ENCODE results near the gene BIN1. TPM values are rescaled to one million over a fixed set of nuclear protein-coding genes. Genes with fewer than 3 reads are reported as not detected.

The BIN1 gene
- total RNA-seq, 4 donors from 2014 or later = 36.1 to 101 (median 53.9) TPM

GRCh38 chr2:127022817-127023216 lies 84.1 kb downstream of the BIN1 start:
- TF ChIP-seq POLR2AphosphoS5 (IDR thresholded peaks at IDR 0.05) (no peak), EP300 (IDR thresholded peaks at IDR 0.05) (no peak), POLR2A (IDR thresholded peaks at IDR 0.05) (no peak), CTCF (IDR thresholded peaks at IDR 0.05) (no peak)
- no peaks in the 10 kb centered on the region for H3K27me3 ChIP-seq
- H3K27ac ChIP-seq = no peak overlapping the region
- 92 to 100% methylated on average over 4 to 10 of the region's 10 CpGs for WGBS, 2 donors (ENCODE audit: low coverage in 1 of 2)
- ATAC-seq = no peak
- H3K4me3 ChIP-seq = no peak overlapping the region
- peaks cover 0 to 7% (median 0%) of the 10 kb centered on the region in 3 donors for H3K9me3 ChIP-seq
- peaks cover 0 to 22% (median 13%) of the 10 kb centered on the region in 3 donors for H3K4me1 ChIP-seq
- no peaks in the 10 kb centered on the region for H3K36me3 ChIP-seq

GRCh38 chr2:127020536-127020935 lies 86.4 kb downstream of the BIN1 start:
- Histone ChIP-seq H3K27me3 (peaks cover 8% of the 10 kb centered on the region), H3K36me3 (no peaks in the 10 kb centered on the region), H3K4me1 (peaks cover 0 to 12% (median 8%) of the 10 kb centered on the region in 3 donors), H3K4me3 (no peak overlapping the region), H3K9me3 (peaks cover 0 to 7% (median 0%) of the 10 kb centered on the region in 3 donors), H3K27ac (no peak overlapping the region)
- TF ChIP-seq EP300 (IDR thresholded peaks at IDR 0.05) = no peak
- TF ChIP-seq CTCF (IDR thresholded peaks at IDR 0.05) = no peak
- ATAC-seq = no peak
- WGBS, 2 donors (ENCODE audit: low coverage in 1 of 2) = 83 to 100% methylated on average over 1 to 2 of the region's 3 CpGs

GRCh38 chr2:127017548-127017947 lies 89.4 kb downstream of the BIN1 start:
- H3K9me3 ChIP-seq = no peaks in the 10 kb centered on the region
- H3K4me3 ChIP-seq = no peak overlapping the region
- H3K4me1 ChIP-seq = no peaks in the 10 kb centered on the region
- no peaks in the 10 kb centered on the region for H3K36me3 ChIP-seq
- TF ChIP-seq POLR2AphosphoS5 (IDR thresholded peaks at IDR 0.05) (no peak), POLR2A (IDR thresholded peaks at IDR 0.05) (no peak), CTCF (IDR thresholded peaks at IDR 0.05) (no peak), EP300 (IDR thresholded peaks at IDR 0.05) (no peak)
- H3K27ac ChIP-seq = no peak overlapping the region
- peaks cover 30% of the 10 kb centered on the region for H3K27me3 ChIP-seq
- WGBS, 2 donors (ENCODE audit: low coverage in 1 of 2) = 100% methylated on average over 4 of the region's 5 CpGs
- ATAC-seq = no peak

GRCh38 chr2:127016329-127016728 lies 90.6 kb downstream of the BIN1 start:
- no peaks in the 10 kb centered on the region for H3K36me3 ChIP-seq
- TF ChIP-seq CTCF (IDR thresholded peaks at IDR 0.05) = no peak
- TF ChIP-seq POLR2AphosphoS5 (IDR thresholded peaks at IDR 0.05) = no peak
- no peak for TF ChIP-seq POLR2A (IDR thresholded peaks at IDR 0.05)
- no peak for TF ChIP-seq EP300 (IDR thresholded peaks at IDR 0.05)
- no CpG with 5 or more reads among the region's 24 CpGs for WGBS, 2 donors (ENCODE audit: low coverage in 1 of 2)
- no peak for ATAC-seq
- H3K27ac ChIP-seq = no peak overlapping the region
- no peaks in the 10 kb centered on the region for H3K4me1 ChIP-seq
- H3K27me3 ChIP-seq = peaks cover 39% of the 10 kb centered on the region
- no peak overlapping the region for H3K4me3 ChIP-seq
- no peaks in the 10 kb centered on the region for H3K9me3 ChIP-seq

- Histone ChIP-seq H3K36me3 (no peaks in the 10 kb centered on the region), H3K4me3 (no peak overlapping the region), H3K27ac (no peak overlapping the region), H3K27me3 (peaks cover 39% of the 10 kb centered on the region), H3K4me1 (no peaks in the 10 kb centered on the region), H3K9me3 (no peaks in the 10 kb centered on the region)
- WGBS, 2 donors (ENCODE audit: low coverage in 1 of 2) = 82 to 100% methylated on average over 1 to 7 of the region's 8 CpGs
- TF ChIP-seq CTCF (IDR thresholded peaks at IDR 0.05) (no peak), EP300 (IDR thresholded peaks at IDR 0.05) (no peak)
- no peak for ATAC-seq
Measured at GRCh38 chr2:127015106-127015910, 91.6 kb downstream of the BIN1 start.

Data from gastroesophageal sphincter (tissue), 4 donors.